MCF 10A (cell line): ENCODE results near the gene IL4R. TPM values are rescaled to one million over a fixed set of nuclear protein-coding genes. Genes with fewer than 3 reads are reported as not detected.

Experiments
- BruUV-seq: library from RNA; stranded (reverse); fragments of 400-500 nt; replicated peaks from 2 replicates; lab custom pipeline; 2021; lab: Mats Ljungman, UMichigan
- CTCF ChIA-PET: fragments of 300-600 bp; sonication (Branson Sonifier 250); formaldehyde crosslinking; extraction: SDS; loops from one replicate; lab custom pipeline; 2021; ENCODE audit warnings: antibody characterized with exemption, inconsistent platforms; lab: Yijun Ruan, JAX
- POLR2A ChIA-PET: fragments of 300-600, 350-650 bp; sonication (Branson Sonifier 250); formaldehyde crosslinking; extraction: SDS; loops from one replicate; lab custom pipeline; 2020; ENCODE audit warnings: antibody characterized with exemption, inconsistent platforms; lab: Yijun Ruan, JAX
- DNase-seq: peaks from one replicate; pipeline ENCODE4 v3.0.0-alpha.2; 2018; ENCODE audit not compliant: unreplicated experiment
- H3K27ac Mint-ChIP-seq: one replicate; pipeline ENCODE4 v1.8.0; 2022; ENCODE audit warnings: mild to moderate bottlenecking, low read depth, mixed read lengths; ENCODE audit not compliant: unreplicated experiment
- H3K27me3 Mint-ChIP-seq: one replicate; pipeline ENCODE4 v1.8.0; 2022; ENCODE audit warnings: mixed read lengths; ENCODE audit not compliant: insufficient read depth, unreplicated experiment
- H3K36me3 Mint-ChIP-seq: one replicate; pipeline ENCODE4 v1.8.0; 2022; ENCODE audit warnings: mild to moderate bottlenecking, moderate library complexity, mixed read lengths; ENCODE audit not compliant: insufficient read depth, unreplicated experiment
- H3K4me1 Mint-ChIP-seq: one replicate; pipeline ENCODE4 v1.8.0; 2022; ENCODE audit warnings: mixed read lengths; ENCODE audit not compliant: insufficient read depth, unreplicated experiment
- H3K4me3 Mint-ChIP-seq: one replicate; pipeline ENCODE4 v1.8.0; 2022; ENCODE audit warnings: mild to moderate bottlenecking, moderate library complexity, mixed read lengths; ENCODE audit not compliant: unreplicated experiment
- H3K9me3 Mint-ChIP-seq: one replicate; pipeline ENCODE4 v1.8.0; 2022; ENCODE audit warnings: mixed read lengths; ENCODE audit not compliant: unreplicated experiment
- intact Hi-C: fragments of 100-400 bp; cut with micrococcal nuclease; formaldehyde crosslinking; loops from 2 replicates; pipeline ENCODE4 v1.14.1; 2022
- total RNA-seq: library from RNA; stranded (reverse); gene quantifications from 2 replicates; pipeline ENCODE4 v1.2.3, GENCODE V29; 2022
- TF ChIP-seq, protein P1 (sequence below): fragments of 200-600 bp; IDR thresholded peaks from one replicate; pipeline ENCODE4 v1.8.0; 2022; ENCODE audit warnings: antibody characterized with exemption, mild to moderate bottlenecking; ENCODE audit not compliant: unreplicated experiment

Gene IL4R
- total RNA-seq, 1 experiment from 2014 or later: 51.9 TPM

DNA sequence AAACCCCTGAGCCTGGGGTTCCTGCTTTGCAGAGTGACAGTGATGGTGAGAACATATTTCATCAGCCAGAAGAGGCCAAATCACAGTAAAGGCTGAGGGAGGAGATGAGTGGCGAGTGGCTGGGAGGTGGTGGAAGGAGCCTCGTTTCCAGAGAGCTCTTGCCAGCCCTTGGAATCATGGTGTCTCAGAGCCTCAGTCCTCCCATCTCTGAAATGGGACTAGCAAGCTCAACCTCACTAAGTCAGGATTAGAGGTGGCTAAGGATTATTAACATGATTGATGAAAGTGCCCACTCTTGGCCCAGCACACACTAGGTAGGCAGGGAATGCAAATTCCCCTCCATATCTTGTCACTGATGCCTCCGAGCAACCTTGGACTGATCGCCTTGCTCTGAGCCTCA is 43.0 kb downstream of the IL4R start:
- H3K4me1 Mint-ChIP-seq: no peaks in the 10 kb centered on the region
- peaks cover 79% of the 10 kb centered on the region for H3K36me3 Mint-ChIP-seq
- no peaks in the 10 kb centered on the region for H3K9me3 Mint-ChIP-seq
- no peak for DNase-seq
- POLR2A ChIA-PET: no interaction called here
- TF ChIP-seq, protein P1, sequence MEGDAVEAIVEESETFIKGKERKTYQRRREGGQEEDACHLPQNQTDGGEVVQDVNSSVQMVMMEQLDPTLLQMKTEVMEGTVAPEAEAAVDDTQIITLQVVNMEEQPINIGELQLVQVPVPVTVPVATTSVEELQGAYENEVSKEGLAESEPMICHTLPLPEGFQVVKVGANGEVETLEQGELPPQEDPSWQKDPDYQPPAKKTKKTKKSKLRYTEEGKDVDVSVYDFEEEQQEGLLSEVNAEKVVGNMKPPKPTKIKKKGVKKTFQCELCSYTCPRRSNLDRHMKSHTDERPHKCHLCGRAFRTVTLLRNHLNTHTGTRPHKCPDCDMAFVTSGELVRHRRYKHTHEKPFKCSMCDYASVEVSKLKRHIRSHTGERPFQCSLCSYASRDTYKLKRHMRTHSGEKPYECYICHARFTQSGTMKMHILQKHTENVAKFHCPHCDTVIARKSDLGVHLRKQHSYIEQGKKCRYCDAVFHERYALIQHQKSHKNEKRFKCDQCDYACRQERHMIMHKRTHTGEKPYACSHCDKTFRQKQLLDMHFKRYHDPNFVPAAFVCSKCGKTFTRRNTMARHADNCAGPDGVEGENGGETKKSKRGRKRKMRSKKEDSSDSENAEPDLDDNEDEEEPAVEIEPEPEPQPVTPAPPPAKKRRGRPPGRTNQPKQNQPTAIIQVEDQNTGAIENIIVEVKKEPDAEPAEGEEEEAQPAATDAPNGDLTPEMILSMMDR: no peak
- intact Hi-C loops: loop anchor here (5.0 kb wide), 1 partner anchor 39 kb away; no protein-coding TSS in a partner anchor
- H3K27ac Mint-ChIP-seq: no peak overlapping the region
- CTCF ChIA-PET: interaction anchor here (0.7 to 4.2 kb wide), 3 partner anchors 11 to 135 kb away, joined by 5 to 20 read pairs (median 7); no protein-coding TSS in a partner anchor
- no peak overlapping the region for H3K4me3 Mint-ChIP-seq
- H3K27me3 Mint-ChIP-seq: no peaks in the 10 kb centered on the region
- BruUV-seq: no TSS peak

DNA sequence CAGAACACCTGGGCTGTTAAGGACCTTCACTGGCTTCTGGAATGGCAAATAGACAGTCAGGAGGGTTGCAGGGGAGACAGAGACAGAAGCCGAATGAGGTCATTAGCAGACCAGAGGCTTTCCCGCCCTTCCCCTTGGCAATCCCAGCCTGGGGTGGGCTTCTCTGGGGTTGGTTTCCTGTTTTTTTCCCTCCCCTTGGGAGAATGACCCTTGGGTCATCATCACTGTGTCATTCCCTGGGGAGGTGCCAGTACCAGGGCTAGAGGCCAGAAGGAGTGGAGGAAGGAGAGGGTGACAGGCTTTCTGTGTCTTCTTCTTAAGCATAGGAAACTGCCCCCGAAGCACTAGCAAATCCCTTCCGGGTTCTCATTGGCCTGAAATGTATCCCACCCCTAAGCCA is 45.3 kb downstream of the IL4R start:
- CTCF ChIA-PET: interaction anchor here (1.0 kb wide), 1 partner anchor 124 kb away, joined by 4 read pairs; no protein-coding TSS in a partner anchor
- Mint-ChIP-seq H3K4me3 (no peak overlapping the region), H3K27ac (no peak overlapping the region), H3K36me3 (peaks cover 78% of the 10 kb centered on the region), H3K4me1 (no peaks in the 10 kb centered on the region), H3K9me3 (no peaks in the 10 kb centered on the region), H3K27me3 (no peaks in the 10 kb centered on the region)
- TF ChIP-seq, protein P1: no peak
- DNase-seq: no peak
- POLR2A ChIA-PET: interaction anchor here (0.5 to 0.6 kb wide), 2 partner anchors 41 to 143 kb away, joined by 3 read pairs; no protein-coding TSS in a partner anchor
- BruUV-seq: no TSS peak
- intact Hi-C loops: loop anchor here (5.0 kb wide), 1 partner anchor 42 kb away; no protein-coding TSS in a partner anchor

DNA sequence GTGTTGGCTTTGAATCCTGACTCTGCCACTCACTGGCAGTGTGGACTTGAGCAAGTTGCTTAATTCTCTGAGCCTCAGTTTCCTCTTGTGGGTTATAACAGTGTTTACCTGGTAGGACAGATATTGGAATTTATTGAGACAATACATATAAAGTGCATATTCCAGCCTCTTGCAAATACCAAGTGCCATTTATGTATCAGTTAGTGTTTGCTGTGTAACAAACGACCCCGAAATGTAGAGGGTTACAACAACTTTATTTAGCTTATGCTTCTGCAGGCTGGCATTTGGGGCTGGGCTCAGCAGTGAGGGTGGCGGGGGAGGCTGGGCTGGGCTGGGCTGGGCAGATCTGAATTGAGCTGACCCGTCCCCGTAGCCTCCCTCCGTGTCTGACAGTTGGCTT is 45.8 kb downstream of the IL4R start:
- Mint-ChIP-seq H3K9me3 (no peaks in the 10 kb centered on the region), H3K36me3 (peaks cover 79% of the 10 kb centered on the region), H3K4me1 (peaks cover 1% of the 10 kb centered on the region), H3K27ac (no peak overlapping the region), H3K27me3 (no peaks in the 10 kb centered on the region), H3K4me3 (no peak overlapping the region)
- intact Hi-C loops: loop anchor here (5.0 kb wide), 1 partner anchor 42 kb away; no protein-coding TSS in a partner anchor
- TF ChIP-seq, protein P1: no peak
- BruUV-seq: no TSS peak
- ChIA-PET CTCF (no interaction called here), POLR2A (interaction anchor here (0.5 kb wide), 1 partner anchor 42 kb away, joined by 3 read pairs; no protein-coding TSS in a partner anchor)
- DNase-seq: no peak

DNA sequence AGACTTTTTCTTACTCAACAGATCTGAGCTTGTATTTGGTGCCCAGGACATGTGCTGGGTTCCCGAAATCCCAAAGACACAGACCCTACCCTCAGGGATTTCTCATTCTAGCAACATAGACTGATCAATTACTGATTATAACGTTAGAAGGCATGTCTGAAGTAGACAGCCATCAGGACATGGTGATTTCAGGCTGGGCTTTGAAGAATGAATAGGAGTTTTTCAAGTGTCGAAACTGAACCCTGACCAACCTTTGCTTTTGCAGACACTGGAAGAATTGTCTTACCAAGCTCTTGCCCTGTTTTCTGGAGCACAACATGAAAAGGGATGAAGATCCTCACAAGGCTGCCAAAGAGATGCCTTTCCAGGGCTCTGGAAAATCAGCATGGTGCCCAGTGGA is 48.2 kb downstream of the IL4R start:
- Mint-ChIP-seq H3K4me3 (no peak overlapping the region), H3K9me3 (no peaks in the 10 kb centered on the region), H3K4me1 (peaks cover 6% of the 10 kb centered on the region), H3K27ac (no peak overlapping the region), H3K36me3 (peaks cover 56% of the 10 kb centered on the region), H3K27me3 (no peaks in the 10 kb centered on the region)
- intact Hi-C loops: no loop called here
- ChIA-PET POLR2A (no interaction called here), CTCF (interaction anchor here (0.6 to 3.5 kb wide), 3 partner anchors 15 to 127 kb away, joined by 3 to 23 read pairs (median 4); no protein-coding TSS in a partner anchor)
- no peak for DNase-seq
- BruUV-seq: no TSS peak
- TF ChIP-seq, protein P1: no peak
